ENCODE data around the gene SH3BGRL2.

DNA sequence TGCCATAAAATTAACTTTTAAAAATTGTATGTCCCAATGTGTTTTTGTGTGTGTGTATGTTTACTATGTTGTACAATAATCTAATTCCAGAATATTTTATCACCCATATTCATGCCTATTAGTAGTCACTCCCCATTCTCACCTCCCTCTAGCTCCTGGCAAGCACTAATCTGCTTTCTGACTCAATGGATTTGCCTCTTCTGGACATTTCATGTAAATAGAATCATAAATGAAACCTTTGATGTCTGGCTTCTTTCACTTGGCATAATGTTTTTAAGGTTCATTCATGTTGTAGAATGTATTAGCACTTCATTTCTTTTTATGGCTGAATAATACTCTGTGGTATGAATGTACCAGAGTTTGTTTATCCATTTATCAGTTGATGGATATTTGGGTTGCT lies 15.4 kb downstream of the SH3BGRL2 start:
- no peak for TF ChIP-seq EZH2 (IDR thresholded peaks at IDR 0.05; ENCODE audit: low read length)
- TF ChIP-seq, protein P1, sequence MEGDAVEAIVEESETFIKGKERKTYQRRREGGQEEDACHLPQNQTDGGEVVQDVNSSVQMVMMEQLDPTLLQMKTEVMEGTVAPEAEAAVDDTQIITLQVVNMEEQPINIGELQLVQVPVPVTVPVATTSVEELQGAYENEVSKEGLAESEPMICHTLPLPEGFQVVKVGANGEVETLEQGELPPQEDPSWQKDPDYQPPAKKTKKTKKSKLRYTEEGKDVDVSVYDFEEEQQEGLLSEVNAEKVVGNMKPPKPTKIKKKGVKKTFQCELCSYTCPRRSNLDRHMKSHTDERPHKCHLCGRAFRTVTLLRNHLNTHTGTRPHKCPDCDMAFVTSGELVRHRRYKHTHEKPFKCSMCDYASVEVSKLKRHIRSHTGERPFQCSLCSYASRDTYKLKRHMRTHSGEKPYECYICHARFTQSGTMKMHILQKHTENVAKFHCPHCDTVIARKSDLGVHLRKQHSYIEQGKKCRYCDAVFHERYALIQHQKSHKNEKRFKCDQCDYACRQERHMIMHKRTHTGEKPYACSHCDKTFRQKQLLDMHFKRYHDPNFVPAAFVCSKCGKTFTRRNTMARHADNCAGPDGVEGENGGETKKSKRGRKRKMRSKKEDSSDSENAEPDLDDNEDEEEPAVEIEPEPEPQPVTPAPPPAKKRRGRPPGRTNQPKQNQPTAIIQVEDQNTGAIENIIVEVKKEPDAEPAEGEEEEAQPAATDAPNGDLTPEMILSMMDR (optimal IDR thresholded peaks at IDR 0.05 in 1 of 3, IDR thresholded peaks at IDR 0.05 in 1 of 3, conservative IDR thresholded peaks at IDR 0.05 in 1 of 3; ENCODE audit: extremely low read depth in 1 of 3, insufficient read depth in 2 of 3, low read length in 3 of 3) = no peak
